ENCODE measurements around the gene CLDN15.
"Not testable (repeated sequence)": the region's sequence is repeated elsewhere in the genome, so short reads cannot be mapped to it uniquely, and the experiment has no call there.

CLDN15 gene

DNA sequence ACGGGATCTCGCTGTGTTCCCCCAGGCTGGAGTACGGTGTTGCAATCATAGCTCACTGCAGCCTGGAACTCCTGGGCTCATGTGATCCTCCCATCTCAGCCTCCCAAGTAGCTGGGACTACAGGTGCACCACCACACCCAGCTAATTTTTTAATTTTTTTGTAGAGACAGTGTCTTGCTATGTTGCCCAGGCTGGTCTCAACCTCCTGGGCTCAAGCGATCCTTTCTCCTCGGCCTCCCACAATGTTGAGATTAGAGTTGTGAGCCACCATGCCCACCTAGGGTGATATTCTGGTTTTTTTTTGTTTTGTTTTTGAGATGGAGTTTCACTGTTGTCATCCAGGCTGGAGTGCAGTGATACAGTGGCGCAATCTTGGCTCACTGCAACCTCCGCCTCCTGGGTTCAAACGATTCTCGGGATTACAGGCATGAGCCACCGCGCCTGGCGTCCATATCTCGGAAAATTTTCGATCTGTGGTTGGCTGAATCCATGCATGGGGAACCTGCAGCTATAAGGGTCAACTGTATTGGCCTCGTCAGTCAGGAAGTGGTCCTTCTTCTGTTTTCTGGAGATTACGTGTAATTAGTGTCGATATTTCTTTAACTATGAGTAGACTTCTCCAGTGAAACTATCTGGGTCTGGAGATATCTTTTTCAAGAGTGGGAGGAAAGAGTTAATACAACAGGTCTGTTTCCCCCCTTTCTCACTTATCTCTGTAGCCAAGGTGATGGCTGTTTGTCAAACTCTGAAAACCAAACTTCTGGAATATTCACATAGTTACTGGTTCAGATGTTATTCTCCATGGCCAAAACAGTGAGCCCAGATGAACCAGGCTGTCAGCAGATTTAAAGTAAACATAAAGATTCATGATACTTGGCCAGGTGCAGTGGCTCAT is 28.3 kb upstream of the CLDN15 start:
- Histone ChIP-seq H3K9ac (ENCODE audit: low read length in 2 of 2) (no peak overlapping the region), H3K36me3 (ENCODE audit: control insufficient read depth in 2 of 2, insufficient read depth in 2 of 2, low read length in 2 of 2) (no peaks in the 10 kb centered on the region), H3K9me3 (ENCODE audit: control insufficient read depth in 2 of 2, low read length in 2 of 2) (no peaks in the 10 kb centered on the region), H3K4me3 (ENCODE audit: low read length in 2 of 2) (no peak overlapping the region), H3K4me1 (ENCODE audit: control insufficient read depth, insufficient read depth, low read length) (no peaks in the 10 kb centered on the region), H3K27me3 (ENCODE audit: control insufficient read depth in 1 of 2, insufficient read depth in 2 of 2, low read length in 2 of 2) (peaks cover 0 to 2% of the 10 kb centered on the region in 2 donors), H3K27ac (ENCODE audit: low read length) (no peak overlapping the region)

DNA sequence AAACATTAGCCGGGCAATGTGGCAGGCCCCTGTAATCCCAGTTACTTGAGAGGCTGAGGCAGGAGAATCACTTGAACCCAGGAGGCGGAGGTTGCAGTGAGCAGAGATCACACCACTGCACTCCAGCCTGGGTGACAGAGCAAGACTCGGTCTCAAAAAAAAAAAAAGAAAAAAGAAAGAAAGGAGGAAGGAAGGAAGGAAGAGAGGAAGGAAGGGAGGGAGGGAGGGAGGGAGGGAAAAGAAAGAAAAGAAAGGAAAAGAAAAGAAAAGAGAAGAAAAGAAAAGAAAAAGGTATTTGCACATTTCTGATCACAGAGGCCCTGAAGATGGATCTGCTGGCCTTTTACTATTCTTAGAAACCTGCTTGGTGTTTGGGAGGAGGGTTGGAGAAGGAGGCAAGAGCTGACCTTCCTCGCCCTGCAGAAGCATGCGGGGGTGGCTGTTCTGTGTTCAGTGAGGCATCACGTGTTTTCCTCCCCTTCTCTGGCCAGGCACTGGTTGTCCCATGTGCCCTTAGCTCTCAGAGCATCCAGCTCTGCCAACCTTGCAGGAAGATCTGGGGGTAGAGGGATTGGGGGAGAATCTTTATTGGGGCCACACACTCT is 26.6 kb upstream of the CLDN15 start:
- not testable (repeated sequence) for H3K4me1 ChIP-seq (ENCODE audit: control insufficient read depth, insufficient read depth, low read length); H3K4me3 ChIP-seq (ENCODE audit: low read length in 2 of 2); H3K36me3 ChIP-seq (ENCODE audit: control insufficient read depth in 2 of 2, insufficient read depth in 2 of 2, low read length in 2 of 2); H3K9me3 ChIP-seq (ENCODE audit: control insufficient read depth in 2 of 2, low read length in 2 of 2); H3K27me3 ChIP-seq (ENCODE audit: control insufficient read depth in 1 of 2, insufficient read depth in 2 of 2, low read length in 2 of 2); H3K27ac ChIP-seq (ENCODE audit: low read length); H3K9ac ChIP-seq (ENCODE audit: low read length in 2 of 2)

DNA sequence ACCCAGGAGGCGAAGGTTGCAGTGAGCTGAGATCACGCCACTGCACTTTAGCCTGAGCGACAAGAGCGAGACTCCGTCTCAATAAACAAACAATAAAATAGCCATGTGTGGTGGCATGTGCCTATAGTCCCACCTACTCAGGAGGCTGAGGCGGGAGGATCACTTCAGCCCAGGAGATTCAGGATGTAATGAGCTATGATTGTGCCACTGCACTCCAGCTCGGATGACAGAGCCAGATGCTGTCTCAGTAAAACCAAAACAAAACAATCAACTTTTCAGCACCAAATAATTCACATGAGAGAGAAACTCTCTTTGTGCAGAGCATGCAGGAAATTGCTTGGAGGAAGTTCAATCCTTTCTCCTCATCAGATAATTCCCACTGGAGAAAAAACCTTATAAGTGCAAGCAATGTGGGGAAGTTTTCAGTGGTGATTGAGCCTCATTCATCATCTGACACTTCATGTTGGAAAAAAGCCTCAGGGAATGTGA is 20.7 kb upstream of the CLDN15 start:
- Histone ChIP-seq H3K9ac (ENCODE audit: low read length in 2 of 2) (no peak overlapping the region), H3K9me3 (ENCODE audit: control insufficient read depth in 2 of 2, low read length in 2 of 2) (no peaks in the 10 kb centered on the region), H3K36me3 (ENCODE audit: control insufficient read depth in 2 of 2, insufficient read depth in 2 of 2, low read length in 2 of 2) (no peaks in the 10 kb centered on the region), H3K4me3 (ENCODE audit: low read length in 2 of 2) (no peak overlapping the region), H3K27me3 (ENCODE audit: control insufficient read depth in 1 of 2, insufficient read depth in 2 of 2, low read length in 2 of 2) (peaks cover 0 to 2% of the 10 kb centered on the region in 2 donors), H3K4me1 (ENCODE audit: control insufficient read depth, insufficient read depth, low read length) (no peaks in the 10 kb centered on the region), H3K27ac (ENCODE audit: low read length) (no peak overlapping the region)

DNA sequence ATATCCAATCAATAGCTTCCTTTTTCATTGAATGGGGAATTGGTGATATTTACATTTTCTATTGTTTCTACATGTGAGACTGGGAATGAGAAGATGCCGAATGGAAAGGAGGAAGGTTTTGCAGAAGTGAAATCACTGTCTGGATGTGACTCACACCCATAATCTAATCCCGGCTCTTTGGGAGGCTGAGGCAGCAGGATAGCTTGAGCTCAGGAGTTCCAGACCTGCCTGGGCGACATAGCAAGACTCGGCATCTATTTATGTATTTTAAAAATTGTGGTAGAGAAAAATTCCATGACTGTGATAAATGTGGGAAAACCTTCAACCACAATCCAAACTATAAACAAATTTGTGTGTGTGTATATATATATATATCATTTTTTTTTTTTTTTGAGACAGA is 18.2 kb upstream of the CLDN15 start:
- Histone ChIP-seq H3K27me3 (ENCODE audit: control insufficient read depth in 1 of 2, insufficient read depth in 2 of 2, low read length in 2 of 2) (peaks cover 0 to 2% of the 10 kb centered on the region in 2 donors), H3K9ac (ENCODE audit: low read length in 2 of 2) (no peak overlapping the region), H3K27ac (ENCODE audit: low read length) (no peak overlapping the region), H3K4me3 (ENCODE audit: low read length in 2 of 2) (no peak overlapping the region), H3K4me1 (ENCODE audit: control insufficient read depth, insufficient read depth, low read length) (peaks cover 10% of the 10 kb centered on the region), H3K36me3 (ENCODE audit: control insufficient read depth in 2 of 2, insufficient read depth in 2 of 2, low read length in 2 of 2) (no peaks in the 10 kb centered on the region), H3K9me3 (ENCODE audit: control insufficient read depth in 2 of 2, low read length in 2 of 2) (no peaks in the 10 kb centered on the region)

DNA sequence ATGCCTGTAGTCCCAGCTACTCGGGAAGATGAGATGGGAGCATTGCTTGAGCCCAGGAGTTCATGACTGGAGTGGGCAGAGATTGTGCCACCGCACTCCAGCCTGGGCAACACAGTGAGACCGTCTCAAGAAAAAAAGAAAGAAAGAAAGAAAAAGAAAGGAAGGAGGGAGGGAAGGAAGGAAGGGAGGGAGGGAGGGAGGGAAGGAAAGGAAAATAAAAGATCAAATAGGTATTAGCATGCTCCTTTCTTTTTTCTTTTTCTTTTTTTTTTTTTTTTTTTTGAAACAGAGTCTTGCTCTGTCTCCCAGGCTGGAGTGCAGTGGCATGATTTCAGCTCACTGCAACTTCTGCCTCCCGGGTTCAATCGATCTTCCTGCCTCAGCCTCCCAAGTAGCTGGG is 15.6 kb upstream of the CLDN15 start:
- H3K4me1 ChIP-seq (ENCODE audit: control insufficient read depth, insufficient read depth, low read length), result peaks cover 16% of the 10 kb centered on the region
- not testable (repeated sequence) for H3K9ac ChIP-seq (ENCODE audit: low read length in 2 of 2); H3K4me3 ChIP-seq (ENCODE audit: low read length in 2 of 2); H3K36me3 ChIP-seq (ENCODE audit: control insufficient read depth in 2 of 2, insufficient read depth in 2 of 2, low read length in 2 of 2); H3K9me3 ChIP-seq (ENCODE audit: control insufficient read depth in 2 of 2, low read length in 2 of 2); H3K27me3 ChIP-seq (ENCODE audit: control insufficient read depth in 1 of 2, insufficient read depth in 2 of 2, low read length in 2 of 2); H3K27ac ChIP-seq (ENCODE audit: low read length)

DNA sequence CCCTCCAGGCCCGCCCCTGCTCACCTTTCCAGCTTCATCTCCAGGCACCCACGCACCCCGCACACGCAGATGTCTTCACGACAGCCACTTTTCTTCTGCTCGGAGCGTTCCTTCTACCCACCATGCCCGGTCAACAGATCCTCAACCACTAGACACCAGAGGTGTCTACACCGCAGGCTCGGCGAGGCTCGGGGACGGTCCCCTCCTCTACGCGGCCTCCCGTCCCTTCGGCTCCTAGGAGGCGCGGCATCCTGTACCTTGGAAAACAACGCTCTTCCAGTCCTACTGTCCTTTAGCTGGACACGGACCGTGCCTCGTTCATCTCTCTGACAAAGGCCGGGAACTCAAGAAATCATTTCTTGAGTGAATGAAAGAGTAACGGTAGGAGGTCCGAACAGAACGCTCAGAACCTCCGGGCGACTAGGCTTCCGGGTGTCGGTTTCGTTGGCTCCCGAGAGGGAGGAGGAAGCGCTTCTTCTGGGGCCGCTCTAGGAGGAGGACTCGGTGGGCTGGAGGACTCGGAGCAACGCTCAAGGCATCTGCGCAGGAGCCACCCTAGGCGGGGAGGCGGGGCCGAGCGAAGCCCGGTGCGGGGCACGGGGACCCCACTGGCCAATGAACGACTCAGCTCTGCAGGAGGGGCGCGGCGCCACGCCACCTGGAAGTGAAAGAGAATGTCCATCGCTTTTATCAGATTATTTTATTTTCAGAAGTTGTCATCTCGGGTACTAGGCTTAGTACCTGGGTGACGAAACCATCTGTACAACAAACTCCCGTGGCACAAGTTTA is 14.5 kb upstream of the CLDN15 start:
- Histone ChIP-seq H3K36me3 (ENCODE audit: control insufficient read depth in 2 of 2, insufficient read depth in 2 of 2, low read length in 2 of 2) (peaks cover 0 to 3% of the 10 kb centered on the region in 2 donors), H3K4me1 (ENCODE audit: control insufficient read depth, insufficient read depth, low read length) (peaks cover 16% of the 10 kb centered on the region), H3K27ac (ENCODE audit: low read length) (peak overlapping the region; percentile 67), H3K27me3 (ENCODE audit: control insufficient read depth in 1 of 2, insufficient read depth in 2 of 2, low read length in 2 of 2) (peaks cover 0 to 2% of the 10 kb centered on the region in 2 donors), H3K4me3 (ENCODE audit: low read length in 2 of 2) (peak overlapping the region; percentile 92 to 97), H3K9me3 (ENCODE audit: control insufficient read depth in 2 of 2, low read length in 2 of 2) (no peaks in the 10 kb centered on the region), H3K9ac (ENCODE audit: low read length in 2 of 2) (peak overlapping the region; percentile 89 to 93)

DNA sequence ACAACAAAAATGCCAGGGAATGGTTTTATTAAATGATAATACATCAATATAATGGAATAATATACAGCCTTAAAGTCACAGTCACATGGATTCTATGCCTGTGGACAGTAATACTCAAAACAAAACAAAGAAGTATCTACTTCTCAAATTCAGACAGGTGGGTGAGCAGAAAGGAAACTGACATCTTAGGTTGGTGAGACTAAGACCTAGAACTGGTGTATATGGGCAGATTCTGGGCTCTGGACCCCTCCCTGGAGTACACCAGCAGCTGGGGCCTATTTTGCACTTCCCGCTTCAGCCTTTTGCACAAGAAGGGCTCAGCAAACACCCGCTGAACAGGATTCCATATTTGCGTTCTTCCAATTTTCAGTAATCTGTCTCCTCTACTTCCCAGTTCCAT is 12.7 kb upstream of the CLDN15 start:
- H3K36me3 ChIP-seq (ENCODE audit: control insufficient read depth in 2 of 2, insufficient read depth in 2 of 2, low read length in 2 of 2), result peaks cover 0 to 3% of the 10 kb centered on the region in 2 donors
- no peak overlapping the region for H3K27ac ChIP-seq (ENCODE audit: low read length)
- no peaks in the 10 kb centered on the region for H3K27me3 ChIP-seq (ENCODE audit: control insufficient read depth in 1 of 2, insufficient read depth in 2 of 2, low read length in 2 of 2)
- H3K9me3 ChIP-seq (ENCODE audit: control insufficient read depth in 2 of 2, low read length in 2 of 2), result no peaks in the 10 kb centered on the region
- no peak overlapping the region for H3K4me3 ChIP-seq (ENCODE audit: low read length in 2 of 2)
- peaks cover 22% of the 10 kb centered on the region for H3K4me1 ChIP-seq (ENCODE audit: control insufficient read depth, insufficient read depth, low read length)
- H3K9ac ChIP-seq (ENCODE audit: low read length in 2 of 2), result no peak overlapping the region

DNA sequence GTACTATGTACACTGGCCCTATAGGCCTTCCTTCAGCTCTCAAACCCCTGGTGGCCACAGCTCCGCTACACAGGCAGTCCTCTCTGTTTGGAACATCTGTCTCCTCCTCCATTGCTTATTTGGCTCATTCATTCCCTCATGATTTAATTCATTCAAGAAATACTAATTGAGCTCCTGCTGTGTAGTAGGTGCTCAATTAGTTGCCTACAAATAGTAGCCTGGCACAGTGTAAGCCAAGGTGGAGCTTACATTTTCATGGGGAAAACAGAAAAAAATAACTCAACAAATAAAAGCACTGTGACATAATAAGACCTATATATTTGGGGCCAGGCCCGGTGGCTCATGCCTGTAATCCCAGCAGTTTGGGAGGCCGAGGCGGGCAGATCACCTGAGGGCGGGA is 10.7 kb upstream of the CLDN15 start:
- no peak overlapping the region for H3K4me3 ChIP-seq (ENCODE audit: low read length in 2 of 2)
- H3K9ac ChIP-seq (ENCODE audit: low read length in 2 of 2), result no peak overlapping the region
- H3K9me3 ChIP-seq (ENCODE audit: control insufficient read depth in 2 of 2, low read length in 2 of 2), result no peaks in the 10 kb centered on the region
- no peaks in the 10 kb centered on the region for H3K27me3 ChIP-seq (ENCODE audit: control insufficient read depth in 1 of 2, insufficient read depth in 2 of 2, low read length in 2 of 2)
- H3K4me1 ChIP-seq (ENCODE audit: control insufficient read depth, insufficient read depth, low read length), result peaks cover 39% of the 10 kb centered on the region
- peaks cover 3% of the 10 kb centered on the region in 2 donors for H3K36me3 ChIP-seq (ENCODE audit: control insufficient read depth in 2 of 2, insufficient read depth in 2 of 2, low read length in 2 of 2)
- H3K27ac ChIP-seq (ENCODE audit: low read length), result no peak overlapping the region

DNA sequence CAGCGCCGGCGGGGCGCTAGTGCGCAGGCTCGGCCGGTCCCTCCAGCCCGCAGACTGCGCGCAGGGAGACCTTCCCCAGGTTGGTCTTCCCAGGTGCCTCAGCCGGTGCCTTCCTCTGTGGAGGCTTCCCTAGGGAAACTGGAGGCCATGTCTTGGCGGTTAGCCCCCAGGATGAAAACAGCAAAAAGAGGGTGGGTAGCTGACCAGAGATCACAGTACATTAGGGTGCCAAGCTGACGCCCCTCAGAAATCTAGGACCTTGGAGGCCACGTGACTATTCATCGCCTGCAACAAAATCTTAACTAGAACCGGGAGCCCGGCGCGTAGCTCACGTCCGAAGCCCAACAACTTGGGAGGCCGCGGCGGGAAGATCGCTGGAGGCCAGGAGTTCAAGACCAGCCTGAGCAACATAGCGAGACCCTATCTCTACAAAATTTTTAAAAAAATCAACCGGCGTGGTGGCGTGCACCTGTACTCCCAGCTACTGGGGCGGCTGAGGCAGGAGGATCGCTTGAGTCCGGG is 7.6 kb upstream of the CLDN15 start:
- H3K27ac ChIP-seq (ENCODE audit: low read length), result peak overlapping the region; percentile 92
- H3K36me3 ChIP-seq (ENCODE audit: control insufficient read depth in 2 of 2, insufficient read depth in 2 of 2, low read length in 2 of 2), result peaks cover 10% of the 10 kb centered on the region in 2 donors
- H3K4me1 ChIP-seq (ENCODE audit: control insufficient read depth, insufficient read depth, low read length), result peaks cover 23% of the 10 kb centered on the region
- H3K9me3 ChIP-seq (ENCODE audit: control insufficient read depth in 2 of 2, low read length in 2 of 2), result no peaks in the 10 kb centered on the region
- H3K9ac ChIP-seq (ENCODE audit: low read length in 2 of 2), result peak overlapping the region; percentile 89 to 95
- no peaks in the 10 kb centered on the region for H3K27me3 ChIP-seq (ENCODE audit: control insufficient read depth in 1 of 2, insufficient read depth in 2 of 2, low read length in 2 of 2)
- H3K4me3 ChIP-seq (ENCODE audit: low read length in 2 of 2), result peak overlapping the region; percentile 95 to 99

DNA sequence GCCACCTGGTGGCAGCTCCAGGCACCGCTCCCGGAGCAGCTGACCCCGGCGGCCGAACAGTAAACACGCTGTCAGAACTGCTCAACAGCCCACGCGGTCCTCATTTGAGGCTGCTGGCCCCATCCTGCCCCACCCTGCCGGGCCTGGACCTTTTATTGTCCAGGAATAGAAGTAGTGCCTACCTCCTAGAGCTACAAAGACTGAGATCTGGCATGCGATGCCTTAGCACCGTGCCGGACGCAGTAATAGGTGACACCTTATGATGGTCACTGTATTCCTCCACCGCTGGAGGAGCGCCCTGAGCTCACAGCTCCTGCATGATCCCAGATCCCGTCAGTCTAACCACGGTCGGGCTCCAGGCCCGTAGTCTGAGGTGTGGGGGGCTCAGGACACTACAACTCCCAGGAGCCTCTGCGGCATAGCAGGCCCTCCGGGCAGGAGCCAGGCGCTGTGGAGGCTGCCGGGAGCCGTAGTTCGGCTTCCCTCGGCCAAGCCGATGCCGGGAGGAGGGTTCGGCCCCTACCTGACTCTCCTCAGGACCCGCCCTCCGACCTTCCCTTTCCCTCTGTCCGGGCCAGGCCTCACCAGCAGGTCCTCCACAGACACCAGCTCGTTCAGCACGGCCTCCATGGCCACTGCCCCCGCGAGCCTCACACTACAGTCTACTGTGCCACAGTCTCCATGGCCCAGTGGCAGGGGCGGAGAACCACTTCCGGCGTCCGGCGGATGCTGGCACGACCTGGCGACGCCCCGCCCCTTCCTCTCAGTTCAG is 7.0 kb upstream of the CLDN15 start, which contains the start of gene FIS1:
TSS of gene FIS1 (minus strand) at position 707 of the 772 bp plus-strand sequence. CDS start at position 630, 77 bp downstream.
- peaks cover 14% of the 10 kb centered on the region in 2 donors for H3K36me3 ChIP-seq (ENCODE audit: control insufficient read depth in 2 of 2, insufficient read depth in 2 of 2, low read length in 2 of 2)
- peaks cover 23% of the 10 kb centered on the region for H3K4me1 ChIP-seq (ENCODE audit: control insufficient read depth, insufficient read depth, low read length)
- H3K9me3 ChIP-seq (ENCODE audit: control insufficient read depth in 2 of 2, low read length in 2 of 2), result no peaks in the 10 kb centered on the region
- peak within 1 kb of the TSS; percentile 89 to 95 for H3K9ac ChIP-seq (ENCODE audit: low read length in 2 of 2)
- H3K27me3 ChIP-seq (ENCODE audit: control insufficient read depth in 1 of 2, insufficient read depth in 2 of 2, low read length in 2 of 2), result no peaks in the 10 kb centered on the region
- H3K27ac ChIP-seq (ENCODE audit: low read length), result peak within 1 kb of the TSS; percentile 92
- peak within 1 kb of the TSS; percentile 95 to 99 for H3K4me3 ChIP-seq (ENCODE audit: low read length in 2 of 2)
